PC-9 (cell line): ENCODE results near the gene ALCAM. TPM values are rescaled to one million over a fixed set of nuclear protein-coding genes. Genes with fewer than 3 reads are reported as not detected.
A peak's percentile ranks its signal among the peaks of the same experiment; 100 is the strongest.

Source experiments
- BruUV-seq: library from RNA; stranded (reverse); fragments of 400-500 nt; replicated peaks from 2 replicates; lab custom pipeline; 2021; lab: Mats Ljungman, UMichigan
- CTCF ChIA-PET: fragments of 300-600 bp; sonication (Branson Sonifier 250); formaldehyde crosslinking; loops from one replicate; lab custom pipeline; 2022; ENCODE audit warnings: antibody characterized with exemption; lab: Charles Lee
- POLR2A ChIA-PET: fragments of 300-600 bp; sonication (Branson Sonifier 250); formaldehyde crosslinking; loops from one replicate; lab custom pipeline; 2022; ENCODE audit warnings: antibody characterized with exemption; ENCODE audit not compliant: unreplicated experiment; lab: Charles Lee
- DNase-seq, 2 experiments: peaks; one replicate each; pipeline versions ENCODE4 v3.0.0 to v3.0.0-alpha.2; 2015 to 2022; ENCODE audit warnings: mixed read lengths in 1 of 2
- H2AFZ ChIP-seq: fragments of 200-600 bp; sonication (generic); 2 replicates; pipeline ENCODE4 v1.8.1; 2017; ENCODE audit warnings: antibody characterized with exemption
- H3F3A ChIP-seq: fragments of 200-600 bp; sonication (generic); 2 replicates; pipeline ENCODE4 v1.8.1; 2017; ENCODE audit warnings: antibody characterized with exemption, mild to moderate bottlenecking, low read depth; ENCODE audit not compliant: insufficient read depth
- H3K27ac ChIP-seq: fragments of 200-600 bp; sonication (generic); 2 replicates; pipeline ENCODE4 v1.6.1; 2016; ENCODE audit warnings: mixed run types
- H3K27me3 ChIP-seq: fragments of 200-600 bp; sonication (generic); 2 replicates; pipeline ENCODE4 v1.6.1; 2016; ENCODE audit warnings: low read depth, mixed run types; ENCODE audit not compliant: insufficient read depth
- H3K36me3 ChIP-seq: fragments of 200-600 bp; sonication (generic); 2 replicates; pipeline ENCODE4 v1.6.1; 2016; ENCODE audit warnings: low read depth, mixed run types
- H3K4me1 ChIP-seq: fragments of 200-600 bp; sonication (generic); replicated peaks from 2 replicates; pipeline ENCODE4 v1.6.1; 2016; ENCODE audit warnings: mixed run types; ENCODE audit not compliant: insufficient read depth
- H3K4me2 ChIP-seq: fragments of 200-600 bp; sonication (generic); 2 replicates; pipeline ENCODE4 v1.6.1; 2017; ENCODE audit warnings: mixed run types
- H3K4me3 ChIP-seq: fragments of 200-600 bp; sonication (generic); 2 replicates; pipeline ENCODE4 v1.6.1; 2016; ENCODE audit warnings: mixed run types
- H3K79me2 ChIP-seq: fragments of 200-600 bp; sonication (generic); 2 replicates; pipeline ENCODE4 v1.6.1; 2017; ENCODE audit warnings: low read depth, mixed run types
- H3K9me2 ChIP-seq: fragments of 200-600 bp; sonication (generic); 2 replicates; pipeline ENCODE4 v1.8.1; 2017; ENCODE audit warnings: mild to moderate bottlenecking; ENCODE audit not compliant: insufficient read depth
- H3K9me3 ChIP-seq: fragments of 200-600 bp; sonication (generic); 2 replicates; pipeline ENCODE4 v1.8.1; 2016; ENCODE audit warnings: low read depth; ENCODE audit not compliant: insufficient read depth
- H4K20me1 ChIP-seq: fragments of 200-600 bp; sonication (generic); 2 replicates; pipeline ENCODE4 v1.8.1; 2017; ENCODE audit not compliant: insufficient read depth
- CTCF ChIP-seq: fragments of 200-600 bp; sonication (generic); conservative IDR thresholded peaks from 2 replicates; pipeline ENCODE4 v1.6.1; 2017; ENCODE audit warnings: mixed run types, antibody characterized with exemption, mild to moderate bottlenecking, moderate library complexity
- EZH2 ChIP-seq: fragments of 200-600 bp; sonication (generic); IDR thresholded peaks from 2 replicates; pipeline ENCODE4 v1.8.0; 2017; ENCODE audit warnings: antibody characterized with exemption, low read depth
- intact Hi-C: fragments of 100-400 bp; cut with micrococcal nuclease; formaldehyde crosslinking; loops from one replicate; pipeline ENCODE4 v1.10.0; 2022; ENCODE audit not compliant: unreplicated experiment
- total RNA-seq: library from RNA; stranded (reverse); gene quantifications from 2 replicates; pipeline ENCODE4 v1.2.3, GENCODE V29; 2021

The ALCAM gene
- total RNA-seq, 1 experiment from 2014 or later = 132 TPM

DNA sequence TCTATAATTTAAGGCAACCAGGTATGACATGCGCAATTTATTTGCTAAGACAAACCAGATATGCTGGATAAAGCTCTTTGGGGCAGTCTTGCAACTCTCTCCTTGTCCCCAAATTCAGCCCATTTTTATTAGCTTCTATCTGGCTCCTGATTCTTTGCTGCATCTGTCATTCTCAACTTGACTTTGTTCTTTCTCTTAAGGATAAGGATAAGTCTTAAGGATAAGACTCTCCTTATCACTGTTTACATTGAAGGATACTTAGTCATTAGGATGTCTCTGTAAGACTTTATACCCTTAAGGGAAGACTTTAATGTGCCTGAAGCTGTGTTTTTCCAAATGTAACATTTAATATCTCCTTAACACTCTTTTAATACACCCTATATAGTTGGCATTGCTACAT is 49.2 kb downstream of the ALCAM start:
- Histone ChIP-seq H3K27ac (no peak overlapping the region), H3K27me3 (no peaks in the 10 kb centered on the region), H3F3A (no peaks in the 10 kb centered on the region; the same call in 1 of the 2 replicates), H2AFZ (no peak overlapping the region), H3K36me3 (no peaks in the 10 kb centered on the region), H4K20me1 (no peaks in the 10 kb centered on the region), H3K4me1 (no peaks in the 10 kb centered on the region), H3K9me2 (no peaks in the 10 kb centered on the region), H3K4me2 (no peak overlapping the region), H3K4me3 (no peak overlapping the region), H3K9me3 (no peaks in the 10 kb centered on the region), H3K79me2 (peaks cover 4% of the 10 kb centered on the region; the same call in 1 of the 2 replicates)
- ChIA-PET POLR2A (interaction anchor here (0.6 kb wide), 1 partner anchor 16 kb away, joined by 6 read pairs; no protein-coding TSS in a partner anchor), CTCF (no interaction called here)
- intact Hi-C loops = no loop called here
- no peak for TF ChIP-seq EZH2
- no peak for TF ChIP-seq CTCF
- DNase-seq = no peak
- no TSS peak for BruUV-seq

DNA sequence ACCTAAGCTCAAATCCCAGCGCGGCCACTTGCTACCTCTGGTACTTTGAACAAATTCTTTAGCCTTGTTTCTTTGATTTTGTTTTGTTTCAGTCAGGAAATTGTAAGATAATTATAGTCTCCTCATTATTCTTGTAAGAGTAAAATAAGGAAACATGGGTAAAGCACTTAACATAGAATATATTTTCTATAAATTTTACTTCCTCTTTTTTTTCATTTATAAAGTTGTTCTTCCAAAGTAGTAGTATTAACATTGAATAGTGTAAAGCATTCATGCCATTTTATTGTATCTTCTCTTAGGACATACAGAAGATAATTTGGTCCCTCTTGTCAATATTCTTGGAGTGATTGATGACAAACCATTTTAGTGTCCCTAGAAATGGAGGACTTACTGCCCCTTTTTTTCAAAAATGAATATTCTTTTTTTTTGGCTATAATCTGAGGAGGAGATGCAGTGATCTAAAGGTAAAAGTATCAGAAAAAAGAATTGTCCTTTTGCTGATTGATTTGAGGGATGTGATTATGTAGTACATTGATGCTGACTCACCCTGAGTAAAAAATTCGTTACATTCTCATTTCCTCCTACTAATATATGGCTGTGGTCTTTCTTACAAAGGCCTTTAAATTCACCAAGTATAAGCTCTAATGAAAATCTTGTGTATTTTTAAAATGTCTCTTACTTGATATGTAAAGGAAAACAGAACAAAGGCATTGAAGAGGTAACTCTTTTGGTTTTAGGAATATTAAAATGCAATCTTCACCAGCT is 51.0 kb downstream of the ALCAM start:
- Histone ChIP-seq H3K4me1 (no peaks in the 10 kb centered on the region), H2AFZ (no peak overlapping the region), H3F3A (no peaks in the 10 kb centered on the region; the same call in 1 of the 2 replicates), H3K9me2 (no peaks in the 10 kb centered on the region), H3K36me3 (no peaks in the 10 kb centered on the region), H3K9me3 (no peaks in the 10 kb centered on the region), H3K27ac (0 out of 2 replicates have a peak overlapping the region, but pooled peaks have one; percentile 1), H3K4me2 (no peak overlapping the region), H3K4me3 (no peak overlapping the region), H4K20me1 (no peaks in the 10 kb centered on the region), H3K27me3 (no peaks in the 10 kb centered on the region), H3K79me2 (peaks cover 4% of the 10 kb centered on the region; the same call in 1 of the 2 replicates)
- ChIA-PET CTCF (no interaction called here), POLR2A (no interaction called here)
- BruUV-seq = no TSS peak
- intact Hi-C loops = no loop called here
- TF ChIP-seq EZH2 = no peak
- no peak for TF ChIP-seq CTCF
- no peak for DNase-seq

GRCh38 chr3:105422645-105423044 is 55.9 kb downstream of the ALCAM start:
- no TSS peak for BruUV-seq
- CTCF ChIA-PET = no interaction called here

More at GRCh38 chr3:105422645-105423044, 55.9 kb downstream of the ALCAM start:
- POLR2A ChIA-PET = no interaction called here
- Histone ChIP-seq H3K79me2 (no peaks in the 10 kb centered on the region), H3F3A (no peaks in the 10 kb centered on the region; the same call in 1 of the 2 replicates), H3K36me3 (no peaks in the 10 kb centered on the region), H2AFZ (no peak overlapping the region), H3K9me2 (peaks cover 4% of the 10 kb centered on the region; the same call in 1 of the 2 replicates), H3K4me1 (no peaks in the 10 kb centered on the region), H4K20me1 (no peaks in the 10 kb centered on the region), H3K9me3 (no peaks in the 10 kb centered on the region), H3K27ac (no peak overlapping the region), H3K4me3 (no peak overlapping the region), H3K27me3 (no peaks in the 10 kb centered on the region), H3K4me2 (no peak overlapping the region)
- DNase-seq = no peak
- intact Hi-C loops = no loop called here
- TF ChIP-seq EZH2 = no peak
- TF ChIP-seq CTCF = no peak
